Upper lobe of right lung (tissue), 1 donor: ENCODE results near the gene CDH11. TPM values are rescaled to one million over a fixed set of nuclear protein-coding genes. Genes with fewer than 3 reads are reported as not detected.

Experiments used
- ATAC-seq: fragments of 200-7000 bp; cut with Tn5 transposase; one replicate; pipeline ENCODE4 v1.9.1; 2020; ENCODE audit warnings: mild to moderate bottlenecking, moderate library complexity
- DNase-seq: peaks from one replicate; pipeline ENCODE4 v3.0.0-alpha.2; 2020
- H3K27ac ChIP-seq: fragments of 200-600 bp; one replicate; pipeline ENCODE4 v1.8.0; 2022
- H3K27me3 ChIP-seq: fragments of 200-600 bp; one replicate; pipeline ENCODE4 v1.8.0; 2022; ENCODE audit warnings: mild to moderate bottlenecking
- H3K36me3 ChIP-seq: fragments of 200-600 bp; one replicate; pipeline ENCODE4 v1.8.0; 2022
- H3K4me1 ChIP-seq: fragments of 200-600 bp; one replicate; pipeline ENCODE4 v1.8.0; 2022
- H3K4me3 ChIP-seq: fragments of 200-600 bp; one replicate; pipeline ENCODE4 v1.8.0; 2022; ENCODE audit warnings: mild to moderate bottlenecking
- H3K9me3 ChIP-seq: fragments of 200-600 bp; one replicate; pipeline ENCODE4 v1.8.0; 2022
- CTCF ChIP-seq: fragments of 200-600 bp; IDR thresholded peaks from one replicate; pipeline ENCODE4 v1.8.0; 2022; ENCODE audit warnings: antibody characterized with exemption
- intact Hi-C: fragments of 100-400 bp; cut with DNase I; formaldehyde crosslinking; loops from one replicate; pipeline ENCODE4 v1.11.0; 2022
- total RNA-seq: library from RNA; stranded (reverse); fragmentation: NEBNext Ultra II Directional; extraction: Animal tissue kit (Norgen Biotek cat#: 25700); gene quantifications from one replicate; pipeline ENCODE4 v1.2.1, GENCODE V29; 2021
- donor health status: DM: no; HTN: yes; CAD: no; lungs with severe emphysema.

Gene CDH11
- total RNA-seq, 1 donor from 2014 or later = 176 TPM

DNA sequence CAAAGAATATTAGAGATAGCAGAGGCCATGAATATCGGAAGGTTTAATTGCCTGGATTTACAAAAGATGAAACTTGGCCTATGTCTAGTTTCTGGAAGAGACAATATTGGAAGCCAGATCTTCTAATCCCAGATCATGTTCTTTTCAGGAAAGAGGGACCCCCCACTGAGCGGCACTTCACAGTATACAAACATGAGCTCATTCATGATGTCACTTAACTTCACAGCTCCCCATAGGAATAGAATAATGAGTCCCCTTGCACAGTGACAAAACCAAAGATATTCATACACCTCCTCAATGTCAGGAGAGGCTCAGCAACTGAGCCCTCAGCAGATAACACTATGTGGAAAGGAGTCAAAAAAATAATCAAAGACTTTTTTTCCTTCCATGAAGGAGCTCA is 147.5 kb downstream of the CDH11 start:
- Histone ChIP-seq H3K27ac (no peak overlapping the region), H3K36me3 (peaks cover 29% of the 10 kb centered on the region), H3K4me1 (no peaks in the 10 kb centered on the region), H3K27me3 (no peaks in the 10 kb centered on the region), H3K9me3 (no peaks in the 10 kb centered on the region), H3K4me3 (no peak overlapping the region)
- no peak for TF ChIP-seq CTCF
- intact Hi-C loops = no loop called here
- DNase-seq = no peak
- ATAC-seq = no peak

DNA sequence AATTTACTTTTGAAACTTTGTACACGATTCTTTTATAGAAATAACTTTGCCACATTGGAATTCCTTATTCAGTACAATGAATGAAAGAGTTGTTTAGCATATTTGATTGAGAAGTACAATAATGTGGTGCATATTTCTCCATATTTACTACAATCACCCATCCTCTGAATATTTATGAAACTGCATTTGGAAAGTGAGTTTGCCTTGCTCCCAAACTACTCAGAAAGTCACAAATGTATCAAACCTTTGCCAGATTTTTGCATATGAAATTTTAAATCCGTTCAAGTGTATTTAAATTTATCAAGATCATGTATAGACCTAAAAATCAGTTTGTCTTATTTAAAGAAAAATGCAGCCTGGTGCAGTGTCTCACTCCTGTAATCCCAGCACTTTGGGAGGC is 148.7 kb downstream of the CDH11 start:
- H3K27me3 ChIP-seq = no peaks in the 10 kb centered on the region
- no peak for DNase-seq
- no peaks in the 10 kb centered on the region for H3K4me1 ChIP-seq
- intact Hi-C loops = no loop called here
- H3K9me3 ChIP-seq = no peaks in the 10 kb centered on the region
- no peak overlapping the region for H3K27ac ChIP-seq
- TF ChIP-seq CTCF = no peak
- H3K4me3 ChIP-seq = no peak overlapping the region
- ATAC-seq = no peak
- H3K36me3 ChIP-seq = peaks cover 31% of the 10 kb centered on the region

GRCh38 chr16:64971171-64971570 is 150.7 kb downstream of the CDH11 start:
- Histone ChIP-seq H3K27me3 (no peaks in the 10 kb centered on the region), H3K9me3 (no peaks in the 10 kb centered on the region), H3K4me3 (no peak overlapping the region), H3K36me3 (peaks cover 31% of the 10 kb centered on the region), H3K4me1 (no peaks in the 10 kb centered on the region), H3K27ac (no peak overlapping the region)
- DNase-seq (no peak), ATAC-seq (no peak)
- intact Hi-C loops = no loop called here
- TF ChIP-seq CTCF = no peak

GRCh38 chr16:64969221-64969620 is 152.6 kb downstream of the CDH11 start:
- no peak for ATAC-seq
- Histone ChIP-seq H3K36me3 (peaks cover 31% of the 10 kb centered on the region), H3K4me1 (no peaks in the 10 kb centered on the region), H3K27ac (no peak overlapping the region), H3K27me3 (no peaks in the 10 kb centered on the region), H3K9me3 (no peaks in the 10 kb centered on the region), H3K4me3 (no peak overlapping the region)
- intact Hi-C loops = no loop called here
- TF ChIP-seq CTCF = no peak
- DNase-seq = no peak

GRCh38 chr16:64968539-64968938 is 153.3 kb downstream of the CDH11 start:
- Histone ChIP-seq H3K27ac (no peak overlapping the region), H3K4me1 (no peaks in the 10 kb centered on the region), H3K27me3 (no peaks in the 10 kb centered on the region), H3K9me3 (no peaks in the 10 kb centered on the region), H3K4me3 (no peak overlapping the region), H3K36me3 (peaks cover 31% of the 10 kb centered on the region)
- intact Hi-C loops = no loop called here
- DNase-seq (no peak), ATAC-seq (no peak)
- TF ChIP-seq CTCF = no peak

- no peak for ATAC-seq
- Histone ChIP-seq H3K9me3 (no peaks in the 10 kb centered on the region), H3K4me3 (no peak overlapping the region), H3K27ac (no peak overlapping the region), H3K4me1 (no peaks in the 10 kb centered on the region), H3K27me3 (no peaks in the 10 kb centered on the region), H3K36me3 (no peaks in the 10 kb centered on the region)
- DNase-seq = no peak
- intact Hi-C loops = no loop called here
- TF ChIP-seq CTCF = no peak
Observed at GRCh38 chr16:64964126-64964540, 157.7 kb downstream of the CDH11 start.
